GM12873 (cell line): ENCODE results near the gene CRYBB1.

Experiments used
- TF ChIP-seq, protein P1 (sequence below): IDR thresholded peaks from 2 replicates; pipeline ENCODE4 v1.5.1; 2012; ENCODE audit warnings: low read depth, mild to moderate bottlenecking, moderate library complexity, low read length, control low read depth; ENCODE audit not compliant: insufficient read depth; ENCODE audit errors: missing control alignments

CRYBB1 gene

DNA sequence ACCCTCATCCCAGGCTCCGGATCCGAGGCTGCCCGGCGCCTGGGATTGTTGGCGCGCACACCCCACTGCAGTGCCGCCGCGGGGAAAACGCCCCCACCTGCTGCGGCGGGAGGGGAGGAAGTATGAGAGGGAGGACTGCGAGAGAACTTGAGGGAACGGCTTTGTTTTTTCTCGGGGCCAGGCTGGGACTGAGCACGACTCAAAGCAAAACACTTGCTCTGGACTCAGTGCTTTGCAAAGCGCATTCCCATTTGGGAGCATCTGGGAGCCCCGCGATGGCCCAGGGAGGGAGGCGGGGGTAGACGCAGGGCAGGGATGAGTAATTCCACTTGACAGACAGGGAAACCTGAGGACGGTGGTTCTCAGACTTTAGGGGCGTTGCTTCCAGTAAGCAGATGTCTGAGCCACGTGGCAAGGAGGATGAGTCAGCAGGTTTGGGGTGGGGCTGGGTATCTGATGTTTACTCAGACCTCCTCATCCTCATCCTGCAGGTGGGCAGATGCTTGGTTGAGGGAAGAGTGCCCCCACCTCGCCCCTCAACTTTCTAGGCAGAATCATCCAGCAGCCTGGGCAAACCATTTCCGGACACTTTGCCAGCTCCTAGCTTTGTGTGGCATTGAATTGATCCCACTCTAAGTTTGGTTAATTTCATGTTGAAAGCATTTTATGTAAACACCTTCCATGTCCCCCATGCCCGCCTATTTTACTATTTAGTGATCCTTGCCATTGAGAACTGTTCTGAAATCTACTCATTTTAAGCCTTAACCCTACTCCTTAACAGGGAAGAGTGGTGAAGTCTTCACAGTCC lies 41.0 kb upstream of the CRYBB1 start:
- TF ChIP-seq, protein P1, sequence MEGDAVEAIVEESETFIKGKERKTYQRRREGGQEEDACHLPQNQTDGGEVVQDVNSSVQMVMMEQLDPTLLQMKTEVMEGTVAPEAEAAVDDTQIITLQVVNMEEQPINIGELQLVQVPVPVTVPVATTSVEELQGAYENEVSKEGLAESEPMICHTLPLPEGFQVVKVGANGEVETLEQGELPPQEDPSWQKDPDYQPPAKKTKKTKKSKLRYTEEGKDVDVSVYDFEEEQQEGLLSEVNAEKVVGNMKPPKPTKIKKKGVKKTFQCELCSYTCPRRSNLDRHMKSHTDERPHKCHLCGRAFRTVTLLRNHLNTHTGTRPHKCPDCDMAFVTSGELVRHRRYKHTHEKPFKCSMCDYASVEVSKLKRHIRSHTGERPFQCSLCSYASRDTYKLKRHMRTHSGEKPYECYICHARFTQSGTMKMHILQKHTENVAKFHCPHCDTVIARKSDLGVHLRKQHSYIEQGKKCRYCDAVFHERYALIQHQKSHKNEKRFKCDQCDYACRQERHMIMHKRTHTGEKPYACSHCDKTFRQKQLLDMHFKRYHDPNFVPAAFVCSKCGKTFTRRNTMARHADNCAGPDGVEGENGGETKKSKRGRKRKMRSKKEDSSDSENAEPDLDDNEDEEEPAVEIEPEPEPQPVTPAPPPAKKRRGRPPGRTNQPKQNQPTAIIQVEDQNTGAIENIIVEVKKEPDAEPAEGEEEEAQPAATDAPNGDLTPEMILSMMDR = no peak

DNA sequence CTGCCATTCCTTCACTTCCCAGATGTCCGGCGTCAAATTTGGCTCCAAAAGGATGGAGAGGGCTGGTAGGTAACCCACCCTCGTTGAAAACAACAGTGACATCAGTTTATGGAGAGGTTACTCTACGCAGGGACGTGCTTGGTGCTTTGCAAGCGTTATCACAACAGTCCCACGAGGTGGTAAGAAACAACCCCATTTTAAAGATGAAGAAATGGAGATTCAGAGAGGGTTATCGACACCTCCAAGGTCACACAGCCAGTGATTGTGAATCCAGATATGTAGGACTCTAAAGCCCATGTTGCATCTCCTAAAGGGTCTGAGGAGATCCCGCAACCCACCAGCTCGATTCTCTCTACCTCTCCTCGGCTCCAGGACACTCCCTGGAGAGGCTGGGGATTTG lies 40.3 kb upstream of the CRYBB1 start:
- TF ChIP-seq, protein P1 = no peak

DNA sequence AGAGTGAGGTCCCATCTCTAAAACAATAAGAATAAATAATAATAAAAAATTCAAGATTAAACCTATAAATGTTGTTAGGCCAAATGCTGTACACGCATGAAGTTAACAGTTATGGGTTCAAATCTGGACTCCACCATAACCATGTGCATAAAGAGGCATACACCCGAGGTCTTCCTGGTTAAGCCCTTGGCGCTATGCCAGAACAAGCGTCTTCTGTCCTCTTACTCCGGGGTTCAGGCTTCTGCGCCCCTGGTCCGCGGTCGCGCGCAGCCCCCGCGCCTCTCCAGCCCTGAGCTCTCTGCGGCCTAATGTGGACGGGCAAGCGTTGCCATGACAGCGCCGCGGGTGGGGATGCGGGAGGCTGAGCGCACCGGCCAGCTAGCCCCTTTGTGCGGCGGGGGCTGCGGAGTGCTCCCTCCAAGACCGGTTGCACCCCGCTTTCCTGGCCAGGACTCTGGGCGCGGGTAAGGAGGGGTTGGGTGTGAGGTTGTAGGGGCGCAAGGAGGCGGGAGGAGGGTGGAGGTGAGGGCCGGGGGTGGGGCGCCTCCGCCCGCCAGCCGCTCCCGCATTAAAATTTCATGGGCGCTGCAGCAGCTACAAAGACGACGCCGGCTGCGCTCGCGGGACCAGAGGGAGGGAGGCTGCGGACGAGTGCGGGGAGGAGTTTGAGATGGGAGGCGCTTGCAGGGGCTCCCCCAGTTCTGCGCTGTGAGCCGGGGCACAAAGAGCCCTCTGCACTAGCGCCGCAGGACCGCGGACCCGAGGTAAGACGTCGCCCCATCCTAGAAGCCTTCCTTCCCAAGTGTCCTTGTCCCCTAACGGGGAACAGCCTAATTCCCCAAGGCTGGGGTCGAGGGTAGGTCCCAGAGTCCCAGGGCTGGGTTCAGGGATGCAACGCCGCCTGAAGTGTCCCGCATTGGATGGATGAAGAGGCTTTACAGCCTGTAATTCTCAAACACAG lies 39.3 kb upstream of the CRYBB1 start, which contains the start of gene MIAT:
Gene MIAT (plus strand): TSS at position 698 of the 961 bp plus-strand sequence.
- TF ChIP-seq, protein P1 = no peak

DNA sequence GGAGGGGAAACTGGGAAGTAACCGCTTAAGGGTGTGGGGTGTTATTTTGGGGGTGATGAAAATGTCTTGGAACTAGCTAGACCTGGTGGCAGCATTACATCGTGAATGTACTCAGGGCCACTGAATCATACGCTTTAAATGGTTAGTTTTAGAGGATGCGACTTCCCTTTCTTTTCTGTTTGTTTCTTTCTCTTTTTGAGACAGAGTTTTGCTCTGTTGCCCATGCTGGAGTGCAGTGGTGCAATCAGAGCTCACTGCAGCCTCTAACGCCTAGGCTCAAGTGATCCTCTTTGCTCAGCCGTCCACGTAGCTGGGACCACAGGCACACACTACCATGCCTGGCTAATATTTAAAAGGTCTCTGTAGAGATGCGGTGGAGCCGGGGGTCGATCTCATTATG lies 34.0 kb upstream of the CRYBB1 start:
- TF ChIP-seq, protein P1 = no peak

DNA sequence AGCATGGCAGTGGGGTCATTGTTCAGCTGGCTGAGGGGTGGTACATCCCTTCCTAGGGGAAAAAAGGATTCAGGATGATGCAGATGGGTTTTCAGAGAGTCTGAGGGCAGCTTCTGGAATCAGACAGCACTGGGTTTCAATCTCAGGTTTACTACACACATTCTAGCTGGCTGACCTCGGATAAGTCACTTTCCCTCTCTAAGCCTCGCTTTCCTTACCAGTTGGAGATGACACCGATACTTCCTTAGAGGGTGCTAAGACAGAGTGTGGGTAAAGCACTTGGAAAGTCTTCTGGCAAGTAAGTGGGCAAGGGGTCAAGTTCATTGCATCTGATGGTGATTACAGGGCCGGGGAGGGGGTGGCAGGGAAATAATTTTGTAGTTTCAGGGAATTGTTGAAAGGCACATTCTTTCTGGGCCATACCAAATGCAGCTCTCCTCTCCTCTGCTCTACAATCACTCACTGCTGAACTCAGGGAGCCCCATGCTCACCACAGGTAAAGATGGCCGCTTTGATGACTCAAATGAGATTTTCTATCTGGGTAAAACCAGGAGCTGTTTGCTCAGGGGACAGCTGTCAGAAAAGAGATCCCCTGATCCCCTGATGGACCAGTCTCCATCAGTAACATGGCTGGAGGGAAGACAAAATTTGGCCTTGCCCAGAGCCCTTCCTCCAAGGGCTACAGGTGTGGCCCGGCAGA lies 33.0 kb upstream of the CRYBB1 start:
- TF ChIP-seq, protein P1 = no peak

DNA sequence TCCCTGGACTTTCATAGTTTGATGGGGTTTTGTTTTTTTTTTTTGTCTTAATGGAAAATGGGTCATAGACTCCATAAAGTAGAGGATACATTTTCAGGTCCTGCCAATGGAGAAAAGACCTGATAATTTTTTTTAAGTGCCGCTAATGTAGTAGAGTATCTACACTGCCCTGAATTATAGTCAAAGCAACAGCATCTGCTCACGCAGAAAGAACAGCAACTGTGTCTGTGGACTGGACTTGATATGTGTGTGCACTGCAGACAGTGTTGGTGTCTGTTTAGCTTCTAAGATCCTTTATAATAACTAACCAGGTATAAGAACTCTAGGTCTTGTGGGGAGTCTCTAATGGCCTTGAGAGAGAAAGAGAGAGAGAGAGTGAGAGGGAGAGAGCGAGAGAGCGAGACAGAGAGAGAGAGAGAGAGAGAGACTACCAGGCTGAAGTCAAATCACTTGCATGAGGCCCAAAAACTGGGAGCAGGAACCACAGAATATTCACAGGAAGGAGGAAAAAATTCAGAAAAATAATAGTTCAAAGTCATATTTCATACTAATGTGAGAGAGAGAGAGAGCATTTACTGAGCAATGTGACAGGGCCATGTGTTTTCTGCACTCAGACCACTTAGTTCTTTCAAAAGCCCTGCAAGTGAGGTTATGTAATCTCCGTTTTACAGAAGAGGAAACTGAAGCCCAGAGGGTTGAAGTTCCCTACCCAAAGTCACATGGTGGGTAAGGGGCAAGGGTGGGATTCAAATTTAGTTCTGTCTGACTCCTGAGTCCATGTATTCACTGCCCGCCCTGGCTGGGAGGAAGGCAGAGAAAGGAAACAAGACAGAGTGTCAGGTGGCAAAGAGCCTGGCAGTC lies 30.9 kb upstream of the CRYBB1 start:
- TF ChIP-seq, protein P1 = no peak
